Stimulated activated naive CD8-positive, alpha-beta T cell treated with anti-CD3 and anti-CD28 coated beads, Interleukin-15, amount 100 ng/mL, for 72 hours (primary cell): Measurements from ENCODE around the gene PPP2R2B.
"Not testable (repeated sequence)": the region's sequence is repeated elsewhere in the genome, so short reads cannot be mapped to it uniquely, and the experiment has no call there.

Source experiments
- ATAC-seq: fragments of 150-1000 bp; cut with Tn5 transposase; 2 replicates; pipeline ENCODE4 v1.10.0; 2021; ENCODE audit warnings: mild to moderate bottlenecking, moderate library complexity
- DNase-seq, 2 donors: peaks; one replicate each; pipeline ENCODE4 v3.0.0; 2021 to 2022
- H3K27ac Mint-ChIP-seq, 2 donors: one replicate each; pipeline ENCODE4 v1.8.0; 2022; ENCODE audit warnings: mild to moderate bottlenecking in 2 of 2, mixed read lengths in 2 of 2, moderate library complexity in 2 of 2
- H3K27me3 Mint-ChIP-seq: one replicate; pipeline ENCODE4 v1.8.0; 2022; ENCODE audit warnings: mixed read lengths
- H3K4me1 Mint-ChIP-seq: one replicate; pipeline ENCODE4 v1.8.0; 2022; ENCODE audit warnings: mild to moderate bottlenecking, mixed read lengths
- H3K4me3 Mint-ChIP-seq, 2 donors: one replicate each; pipeline ENCODE4 v1.8.0; 2022; ENCODE audit warnings: mild to moderate bottlenecking in 2 of 2, mixed read lengths in 2 of 2, moderate library complexity in 1 of 2
- H3K9me3 Mint-ChIP-seq, 2 donors: one replicate each; pipeline ENCODE4 v1.8.0; 2022; ENCODE audit warnings: mixed read lengths in 2 of 2

The PPP2R2B gene

DNA sequence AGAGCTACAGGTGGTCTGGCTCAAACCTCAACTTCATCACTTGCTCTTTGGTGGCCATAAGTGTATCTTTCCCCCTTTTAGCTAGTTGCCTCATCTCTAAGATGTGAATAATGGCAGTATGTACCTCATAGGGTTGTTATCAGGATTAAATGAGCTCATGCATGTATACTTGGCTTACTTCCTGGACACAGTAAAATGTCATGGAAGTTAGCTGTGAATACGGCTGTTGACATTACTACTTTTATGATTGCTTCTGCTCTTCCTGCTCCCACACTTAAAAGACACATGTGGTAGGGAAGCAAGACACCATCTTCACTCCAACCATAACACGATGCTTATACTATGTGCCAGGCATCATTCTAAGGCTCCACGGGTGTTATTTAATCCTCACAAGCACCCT, 248.1 kb downstream of the PPP2R2B start:
- no peaks in the 10 kb centered on the region for H3K4me1 Mint-ChIP-seq
- no peak overlapping the region for H3K4me3 Mint-ChIP-seq
- H3K9me3 Mint-ChIP-seq: no peaks in the 10 kb centered on the region
- DNase-seq (no peak), ATAC-seq (no peak)
- H3K27me3 Mint-ChIP-seq: no peaks in the 10 kb centered on the region
- no peak overlapping the region for H3K27ac Mint-ChIP-seq

DNA sequence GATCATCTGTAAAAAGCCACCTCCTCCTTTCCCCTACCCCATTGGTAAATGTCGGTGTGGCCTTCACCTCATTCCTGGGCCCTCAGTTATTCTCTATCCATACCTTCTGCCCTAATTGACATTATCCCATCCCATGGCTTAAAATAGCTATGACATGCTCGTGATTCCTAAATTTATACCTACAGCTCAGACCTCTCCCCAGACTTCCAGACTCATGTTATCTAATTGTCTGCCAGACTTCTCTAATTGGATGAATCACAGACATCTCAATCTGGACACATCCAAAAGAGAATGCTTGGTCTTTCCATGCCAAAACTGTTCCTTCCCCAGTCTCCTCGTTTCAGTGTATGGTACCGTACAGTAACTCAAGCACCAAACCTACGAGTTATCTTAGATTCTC, 249.6 kb downstream of the PPP2R2B start:
- H3K4me1 Mint-ChIP-seq: no peaks in the 10 kb centered on the region
- H3K4me3 Mint-ChIP-seq: no peak overlapping the region
- DNase-seq (no peak), ATAC-seq (no peak)
- H3K27me3 Mint-ChIP-seq: no peaks in the 10 kb centered on the region
- no peaks in the 10 kb centered on the region for H3K9me3 Mint-ChIP-seq
- no peak overlapping the region for H3K27ac Mint-ChIP-seq

DNA sequence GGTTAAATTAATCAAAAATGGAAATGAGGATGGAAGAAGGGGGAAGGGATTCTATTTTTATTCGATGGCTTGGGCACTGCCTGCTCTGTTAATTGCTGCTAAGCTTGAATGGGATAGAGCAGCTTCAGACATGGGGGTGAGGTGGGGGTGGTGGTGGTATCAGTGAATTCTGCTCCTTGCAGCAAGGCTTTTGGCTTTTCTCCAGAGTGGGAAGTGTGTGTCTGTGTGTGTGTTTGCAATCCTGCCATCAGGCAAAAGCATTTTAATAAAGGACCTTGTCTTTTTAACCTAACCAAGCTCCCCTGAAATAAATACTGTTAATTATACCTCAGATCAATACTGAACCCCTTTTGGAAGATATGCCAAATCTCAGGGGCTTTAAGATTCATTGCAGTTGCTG, 251.6 kb downstream of the PPP2R2B start:
- Mint-ChIP-seq H3K27ac (no peak overlapping the region), H3K4me3 (no peak overlapping the region), H3K4me1 (no peaks in the 10 kb centered on the region), H3K27me3 (no peaks in the 10 kb centered on the region), H3K9me3 (no peaks in the 10 kb centered on the region)
- ATAC-seq: no peak
- DNase-seq: no peak

DNA sequence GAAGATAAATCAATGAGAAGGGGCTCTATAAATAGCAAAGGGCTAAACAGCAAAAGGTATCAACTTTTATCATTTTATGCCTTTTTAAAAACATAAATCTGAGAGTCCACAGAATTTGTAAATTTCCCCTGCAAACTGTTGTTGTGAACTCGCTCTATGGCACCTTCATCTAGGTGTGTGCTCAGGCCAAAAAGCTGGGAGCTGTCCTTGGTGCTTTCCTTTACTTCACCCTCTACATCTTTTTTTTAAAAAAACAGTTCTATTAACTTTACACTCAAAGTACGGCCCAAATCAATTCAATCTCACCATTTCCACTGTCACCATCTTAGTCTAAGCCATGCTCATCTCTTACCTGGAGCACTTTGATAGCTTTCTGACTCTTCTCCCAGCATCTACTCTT, 254.4 kb downstream of the PPP2R2B start:
- Mint-ChIP-seq H3K4me1 (no peaks in the 10 kb centered on the region), H3K27me3 (no peaks in the 10 kb centered on the region), H3K9me3 (no peaks in the 10 kb centered on the region), H3K4me3 (no peak overlapping the region), H3K27ac (no peak overlapping the region)
- ATAC-seq: no peak
- DNase-seq: no peak

DNA sequence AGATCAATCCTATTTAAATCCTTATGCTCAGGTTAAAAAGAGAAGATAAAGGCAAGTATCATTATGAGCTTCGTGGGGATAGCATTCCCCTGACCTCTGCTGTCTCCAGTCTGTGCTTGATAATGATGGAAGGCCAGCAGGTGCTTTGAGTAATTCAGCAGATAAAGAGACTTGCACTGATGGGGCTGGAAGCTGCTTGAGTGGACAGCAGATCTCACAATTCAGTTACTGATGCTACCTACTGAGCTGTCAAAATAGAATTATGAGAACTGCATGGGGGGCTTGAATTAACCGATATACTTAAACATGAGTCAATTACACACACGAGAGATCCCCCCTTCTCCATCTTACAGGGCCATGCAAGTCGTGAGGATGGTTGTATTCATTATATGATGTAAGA, 254.9 kb downstream of the PPP2R2B start:
- DNase-seq: no peak
- no peaks in the 10 kb centered on the region for H3K4me1 Mint-ChIP-seq
- no peaks in the 10 kb centered on the region for H3K27me3 Mint-ChIP-seq
- ATAC-seq: no peak
- H3K9me3 Mint-ChIP-seq: no peaks in the 10 kb centered on the region
- H3K4me3 Mint-ChIP-seq: no peak overlapping the region
- no peak overlapping the region for H3K27ac Mint-ChIP-seq

DNA sequence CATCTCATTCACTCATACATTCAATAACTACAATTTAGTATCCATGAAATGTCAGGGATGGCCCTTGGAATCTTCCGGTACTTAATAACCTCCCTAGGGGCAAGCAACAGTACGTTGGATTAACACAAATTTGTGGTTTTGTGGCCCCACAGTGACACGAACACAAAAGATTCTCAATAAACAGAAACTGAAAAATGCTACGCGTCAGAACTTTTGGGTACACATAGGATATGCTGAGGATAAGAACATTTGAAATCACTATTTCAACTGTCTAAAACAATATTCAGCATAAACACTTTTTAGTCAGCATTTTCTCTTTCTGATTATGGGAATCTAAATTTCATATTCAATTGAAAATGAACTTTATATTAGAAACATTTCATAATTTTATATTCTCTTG, 255.5 kb downstream of the PPP2R2B start:
- Mint-ChIP-seq H3K27me3 (no peaks in the 10 kb centered on the region), H3K4me3 (no peak overlapping the region), H3K4me1 (no peaks in the 10 kb centered on the region), H3K27ac (no peak overlapping the region), H3K9me3 (no peaks in the 10 kb centered on the region)
- ATAC-seq: no peak
- DNase-seq: no peak

DNA sequence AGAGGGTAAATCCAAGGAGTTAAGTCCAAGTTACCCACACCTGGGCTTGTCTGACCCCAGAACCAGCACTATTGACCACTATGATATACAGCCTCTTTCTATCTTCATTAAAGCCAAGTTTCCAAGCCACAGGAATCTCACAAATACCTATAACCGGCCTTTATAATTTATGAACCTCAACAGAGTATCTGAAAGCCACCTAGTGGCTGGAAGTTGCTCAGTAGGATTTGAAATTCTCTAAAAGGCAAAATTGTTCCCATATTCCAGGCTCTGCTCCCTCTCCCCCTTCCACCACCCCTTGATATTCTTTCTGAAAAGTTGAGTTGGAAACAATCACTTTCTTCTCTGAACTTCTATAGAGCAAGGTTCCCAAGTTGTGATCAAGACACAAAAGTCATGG, 256.2 kb downstream of the PPP2R2B start:
- Mint-ChIP-seq H3K9me3 (no peaks in the 10 kb centered on the region), H3K27ac (no peak overlapping the region), H3K4me3 (no peak overlapping the region), H3K27me3 (no peaks in the 10 kb centered on the region), H3K4me1 (no peaks in the 10 kb centered on the region)
- DNase-seq (no peak), ATAC-seq (no peak)

DNA sequence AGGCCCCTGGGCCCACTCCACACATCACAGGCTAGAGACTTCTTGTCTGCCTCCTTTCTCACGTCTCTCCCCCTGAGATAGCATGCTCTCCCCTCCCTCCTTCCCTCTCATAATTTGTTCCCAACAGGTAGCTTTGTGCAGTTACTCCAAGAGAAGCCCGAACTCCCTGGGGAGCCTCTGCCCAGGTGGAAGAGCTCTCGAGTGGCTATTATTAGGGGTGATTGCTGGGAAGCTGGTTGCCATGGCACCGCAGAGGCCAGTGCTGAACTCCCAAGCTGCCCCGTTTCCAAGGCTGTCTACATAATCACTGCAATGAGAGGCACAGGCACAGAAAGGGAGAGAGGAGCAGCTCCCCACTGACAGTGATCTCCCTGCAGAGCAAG, 257.9 kb downstream of the PPP2R2B start:
- no peaks in the 10 kb centered on the region for H3K27me3 Mint-ChIP-seq
- no peak for DNase-seq
- H3K9me3 Mint-ChIP-seq: peaks cover 0 to 17% of the 10 kb centered on the region in 2 donors
- peak; percentile 12 for ATAC-seq
- H3K4me1 Mint-ChIP-seq: no peaks in the 10 kb centered on the region
- no peak overlapping the region for H3K4me3 Mint-ChIP-seq
- no peak overlapping the region for H3K27ac Mint-ChIP-seq

DNA sequence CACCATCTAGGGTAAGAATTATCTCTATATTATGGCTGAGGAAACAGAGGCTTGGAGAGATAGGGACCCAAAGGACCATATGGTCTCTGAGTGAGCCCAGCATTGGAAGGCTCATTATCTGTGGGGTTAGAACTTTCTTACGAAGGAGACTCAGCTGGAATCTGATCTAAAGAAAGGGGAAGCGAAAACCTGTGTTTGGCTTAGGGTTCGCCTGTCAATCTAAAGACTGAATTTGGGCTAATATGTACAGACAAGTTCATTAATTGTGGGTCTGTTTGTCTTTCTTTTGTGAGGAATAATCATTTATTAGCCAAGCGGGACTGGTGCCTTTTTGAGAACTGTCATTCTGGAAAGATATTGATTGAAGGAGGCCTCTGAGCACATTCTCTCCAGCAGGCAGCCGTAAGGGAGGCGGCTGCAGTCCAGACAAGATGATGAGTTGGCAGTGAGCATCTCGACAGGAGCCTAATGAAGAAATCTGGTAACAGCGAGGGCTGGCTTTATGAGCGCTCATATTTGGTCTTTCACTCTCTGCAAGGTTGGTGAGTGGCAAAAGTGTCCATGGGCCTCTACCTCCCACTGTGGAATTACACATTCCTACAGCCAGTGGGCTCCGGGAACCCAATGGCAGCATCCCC, 258.4 kb downstream of the PPP2R2B start:
- no peak overlapping the region for H3K27ac Mint-ChIP-seq
- no peak for ATAC-seq
- H3K9me3 Mint-ChIP-seq: peaks cover 0 to 20% of the 10 kb centered on the region in 2 donors
- no peak for DNase-seq
- no peaks in the 10 kb centered on the region for H3K27me3 Mint-ChIP-seq
- H3K4me1 Mint-ChIP-seq: no peaks in the 10 kb centered on the region
- no peak overlapping the region for H3K4me3 Mint-ChIP-seq

DNA sequence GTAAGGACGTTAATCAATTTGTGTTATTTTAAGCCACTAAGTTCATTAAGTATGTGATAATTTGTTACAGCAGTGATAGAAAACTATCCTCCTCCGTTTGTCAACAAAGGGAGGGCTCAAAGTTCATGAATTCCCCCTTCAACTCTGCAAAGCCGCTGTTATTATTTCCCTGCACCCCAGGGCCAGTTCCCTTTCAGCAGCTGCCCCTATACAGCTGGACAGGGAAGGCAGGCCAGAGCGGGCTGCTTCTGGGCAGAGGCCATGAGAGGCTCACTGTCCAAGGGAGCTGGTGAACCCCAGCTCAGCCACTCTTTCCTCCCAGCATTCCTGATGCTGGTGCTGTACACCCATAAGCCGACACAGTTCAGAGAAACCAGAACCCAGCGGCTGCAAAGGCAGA, 260.1 kb downstream of the PPP2R2B start:
- no peak overlapping the region for H3K27ac Mint-ChIP-seq
- peaks cover 0 to 20% of the 10 kb centered on the region in 2 donors for H3K9me3 Mint-ChIP-seq
- ATAC-seq (no peak), DNase-seq (no peak)
- no peaks in the 10 kb centered on the region for H3K4me1 Mint-ChIP-seq
- H3K4me3 Mint-ChIP-seq: no peak overlapping the region
- H3K27me3 Mint-ChIP-seq: no peaks in the 10 kb centered on the region

DNA sequence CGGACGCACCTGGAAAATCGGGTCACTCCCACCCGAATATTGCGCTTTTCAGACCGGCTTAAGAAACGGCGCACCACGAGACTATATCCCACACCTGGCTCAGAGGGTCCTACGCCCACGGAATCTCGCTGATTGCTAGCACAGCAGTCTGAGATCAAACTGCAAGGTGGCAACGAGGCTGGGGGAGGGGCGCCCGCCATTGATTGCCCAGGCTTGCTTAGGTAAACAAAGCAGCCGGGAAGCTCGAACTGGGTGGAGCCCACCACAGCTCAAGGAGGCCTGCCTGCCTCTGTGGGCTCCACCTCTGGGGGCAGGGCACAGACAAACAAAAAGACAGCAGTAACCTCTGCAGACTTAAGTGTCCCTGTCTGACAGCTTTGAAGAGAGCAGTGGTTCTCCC, 268.8 kb downstream of the PPP2R2B start:
- not testable (repeated sequence) for H3K4me3 Mint-ChIP-seq, ATAC-seq, H3K9me3 Mint-ChIP-seq, H3K27me3 Mint-ChIP-seq, H3K27ac Mint-ChIP-seq, H3K4me1 Mint-ChIP-seq, DNase-seq

DNA sequence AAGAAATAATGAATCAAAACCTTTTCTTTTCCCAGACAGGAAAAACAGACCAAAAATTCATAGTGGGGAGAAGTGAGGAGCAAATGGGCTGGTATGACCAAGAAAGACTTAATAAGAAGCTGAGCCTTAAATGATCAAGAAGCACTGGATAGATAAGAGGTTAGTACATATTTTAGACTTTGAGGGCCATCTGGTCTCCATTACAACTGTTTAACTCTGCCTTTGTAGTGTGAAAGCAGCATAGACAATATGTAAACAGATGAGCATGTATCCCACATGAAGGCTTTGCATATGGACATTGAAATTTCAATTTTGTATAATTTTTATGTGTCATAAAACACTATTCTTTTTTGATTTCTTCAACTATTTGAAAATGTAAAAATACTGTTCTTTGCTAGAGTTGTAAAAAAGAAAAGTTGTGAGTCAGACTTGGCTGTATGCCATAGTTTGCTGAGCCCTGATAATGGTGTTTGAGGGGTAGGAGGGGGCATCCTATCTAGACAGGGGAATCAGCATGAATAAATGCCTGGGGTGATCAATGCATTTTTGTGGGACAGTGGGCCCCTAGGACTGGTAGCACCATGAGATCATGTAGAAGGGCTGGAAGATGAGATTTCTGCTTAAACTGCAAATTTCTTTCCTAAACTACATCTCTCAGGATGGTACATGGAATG, 270.8 kb downstream of the PPP2R2B start:
- Mint-ChIP-seq H3K4me1 (no peaks in the 10 kb centered on the region), H3K27me3 (no peaks in the 10 kb centered on the region), H3K9me3 (no peaks in the 10 kb centered on the region), H3K27ac (no peak overlapping the region), H3K4me3 (no peak overlapping the region)
- ATAC-seq: no peak
- DNase-seq: no peak

DNA sequence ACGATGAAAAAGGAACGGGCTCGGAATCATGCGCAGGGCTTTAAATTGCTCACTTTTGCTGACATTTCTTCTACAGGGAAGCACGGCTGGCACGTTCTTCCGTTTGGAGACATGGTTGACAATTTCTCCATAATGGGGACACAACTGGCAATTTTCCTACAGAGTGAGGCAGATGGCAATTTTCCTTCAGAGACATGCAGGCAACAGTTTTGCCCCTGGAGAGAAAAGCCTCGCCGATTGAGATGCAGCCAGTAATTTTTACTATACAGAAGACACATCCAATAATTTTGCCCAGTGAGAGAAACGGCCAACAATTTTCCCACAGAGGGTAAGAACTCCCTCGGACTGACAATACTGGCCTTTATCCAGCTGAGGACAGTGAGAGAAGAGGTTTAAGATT, 271.7 kb downstream of the PPP2R2B start:
- Mint-ChIP-seq H3K27me3 (no peaks in the 10 kb centered on the region), H3K27ac (no peak overlapping the region), H3K4me1 (no peaks in the 10 kb centered on the region)

DNA sequence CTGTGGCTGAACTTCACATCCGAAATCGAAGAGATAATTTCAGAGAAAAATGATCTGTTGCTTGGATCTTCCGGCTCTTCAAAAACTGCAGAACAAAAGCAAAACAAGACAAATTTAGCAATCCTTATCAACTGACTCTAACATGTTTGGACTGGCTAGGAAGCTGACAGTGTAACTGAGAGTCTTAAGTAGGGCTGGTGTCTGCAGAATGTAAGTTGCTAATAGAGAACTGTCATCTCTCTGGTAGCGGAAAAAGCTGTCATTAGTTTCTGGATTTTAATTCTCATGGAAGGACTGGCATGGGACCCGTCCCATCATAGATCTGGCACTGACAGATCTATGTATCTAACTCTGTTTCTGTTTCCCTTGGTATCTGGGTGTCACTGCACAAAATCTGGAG, 278.2 kb downstream of the PPP2R2B start:
- Mint-ChIP-seq H3K27me3 (no peaks in the 10 kb centered on the region), H3K4me1 (no peaks in the 10 kb centered on the region), H3K9me3 (no peaks in the 10 kb centered on the region), H3K4me3 (no peak overlapping the region), H3K27ac (no peak overlapping the region)
- ATAC-seq (no peak), DNase-seq (no peak)

More for the DNA sequence above, 271.7 kb downstream of the PPP2R2B start:
- ATAC-seq: no peak
- Mint-ChIP-seq H3K4me3 (no peak overlapping the region), H3K9me3 (no peaks in the 10 kb centered on the region)
- no peak for DNase-seq

DNA sequence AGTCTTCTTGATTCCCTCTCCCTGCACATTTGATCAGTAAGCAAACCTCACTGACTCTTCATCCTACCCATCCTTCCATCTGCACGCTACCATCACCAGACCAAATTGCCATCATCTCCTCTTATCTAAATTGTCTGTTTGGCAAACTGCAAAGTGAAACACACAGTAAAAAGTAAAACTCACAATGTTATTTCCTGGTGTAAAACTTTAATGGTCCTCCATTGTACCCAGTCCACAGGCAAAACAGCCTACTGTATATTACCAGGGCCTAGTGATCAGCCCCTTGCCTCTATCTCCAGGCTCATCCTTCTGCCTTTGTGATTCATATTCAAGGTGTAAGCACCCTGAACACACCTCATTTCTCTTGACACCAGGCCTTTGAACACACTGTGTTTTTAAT, 279.3 kb downstream of the PPP2R2B start:
- no peak for ATAC-seq
- no peak for DNase-seq
- Mint-ChIP-seq H3K4me1 (no peaks in the 10 kb centered on the region), H3K27ac (no peak overlapping the region), H3K27me3 (no peaks in the 10 kb centered on the region), H3K4me3 (no peak overlapping the region), H3K9me3 (no peaks in the 10 kb centered on the region)

DNA sequence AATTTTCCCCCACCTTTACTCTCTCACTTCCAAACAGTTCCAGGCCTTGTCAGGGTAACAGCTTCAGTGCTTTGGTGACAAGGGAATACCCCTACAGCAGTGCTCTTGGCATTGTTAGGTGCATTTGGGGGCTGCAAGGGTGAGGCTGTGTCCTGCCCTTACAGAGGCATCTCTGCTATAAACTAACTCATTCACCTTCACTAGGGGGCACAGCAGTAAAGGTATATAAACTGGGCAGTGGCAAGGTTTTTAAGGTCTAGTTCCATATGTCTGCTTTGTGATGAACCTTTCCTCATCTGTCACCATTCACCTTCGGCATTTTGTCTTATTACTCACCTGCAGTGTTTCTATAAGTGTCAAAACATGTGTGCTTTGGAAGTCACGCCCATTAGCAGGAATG, 283.5 kb downstream of the PPP2R2B start:
- Mint-ChIP-seq H3K4me3 (no peak overlapping the region), H3K27me3 (no peaks in the 10 kb centered on the region), H3K4me1 (no peaks in the 10 kb centered on the region), H3K9me3 (no peaks in the 10 kb centered on the region), H3K27ac (no peak overlapping the region)
- no peak for DNase-seq
- ATAC-seq: no peak

DNA sequence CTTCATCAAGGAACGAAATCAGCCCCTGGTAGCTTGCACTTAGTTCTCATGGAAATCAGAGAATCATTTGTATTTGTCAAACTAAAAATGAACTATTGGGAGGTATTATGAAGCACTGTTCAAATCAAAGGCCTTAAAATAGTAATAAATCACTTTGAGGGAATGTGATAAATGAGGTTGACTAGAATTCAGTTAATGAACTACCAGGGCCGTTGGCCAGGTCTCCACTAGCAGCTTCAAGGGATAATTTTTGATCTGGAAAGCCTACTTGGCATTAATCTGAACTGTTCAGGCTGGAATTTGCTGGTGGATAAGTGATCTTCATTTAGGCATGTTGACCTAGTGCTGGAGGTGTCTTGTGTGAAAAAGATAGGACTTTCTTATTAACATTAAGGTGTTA, 286.2 kb downstream of the PPP2R2B start:
- ATAC-seq: no peak
- no peak overlapping the region for H3K4me3 Mint-ChIP-seq
- H3K4me1 Mint-ChIP-seq: no peaks in the 10 kb centered on the region
- H3K27ac Mint-ChIP-seq: no peak overlapping the region
- no peak for DNase-seq
- no peaks in the 10 kb centered on the region for H3K9me3 Mint-ChIP-seq
- no peaks in the 10 kb centered on the region for H3K27me3 Mint-ChIP-seq
